ENCODE results near the gene NRF1. TPM values are rescaled to one million over a fixed set of nuclear protein-coding genes. Genes with fewer than 3 reads are reported as not detected.

The NRF1 gene
- total RNA-seq, 2 donors from 2014 or later, result 19.2 to 37.6 TPM

GRCh38 chr7:129767120-129768015 is 155.8 kb downstream of the NRF1 start:
- no peak for ATAC-seq (ENCODE audit: insufficient number of reproducible peaks, low FRiP score, low read depth)

GRCh38 chr7:129768614-129769399 is 157.3 kb downstream of the NRF1 start:
- no peak overlapping the region for H3K27ac ChIP-seq

More at GRCh38 chr7:129767120-129768015, 155.8 kb downstream of the NRF1 start:
- TF ChIP-seq CTCF (IDR thresholded peaks at IDR 0.05), result no peak
- Histone ChIP-seq H3K27ac (no peak overlapping the region), H3K36me3 (no peaks in the 10 kb centered on the region), H3K27me3 (replicated peaks; ENCODE audit: insufficient read depth) (no peaks in the 10 kb centered on the region), H3K4me3 (no peak overlapping the region), H3K9me3 (no peaks in the 10 kb centered on the region), H3K4me1 (ENCODE audit: control insufficient read depth in 1 of 2, low read depth in 2 of 2) (no peaks in the 10 kb centered on the region)
- DNase-seq (ENCODE audit: low spot score), result no peak

GRCh38 chr7:129769400-129769774 is 157.9 kb downstream of the NRF1 start:
- H3K9me3 ChIP-seq, result no peaks in the 10 kb centered on the region
- no peak overlapping the region for H3K4me3 ChIP-seq
- H3K36me3 ChIP-seq, result no peaks in the 10 kb centered on the region
- DNase-seq (ENCODE audit: low spot score) (no peak), ATAC-seq (ENCODE audit: insufficient number of reproducible peaks, low FRiP score, low read depth) (no peak)
- no peaks in the 10 kb centered on the region for H3K4me1 ChIP-seq (ENCODE audit: control insufficient read depth in 1 of 2, low read depth in 2 of 2)
- TF ChIP-seq CTCF (IDR thresholded peaks at IDR 0.05), result no peak
- no peaks in the 10 kb centered on the region for H3K27me3 ChIP-seq (replicated peaks; ENCODE audit: insufficient read depth)
- H3K27ac ChIP-seq, result no peak overlapping the region

More at GRCh38 chr7:129768614-129769399, 157.3 kb downstream of the NRF1 start:
- H3K4me3 ChIP-seq, result no peak overlapping the region
- TF ChIP-seq CTCF (IDR thresholded peaks at IDR 0.05), result no peak
- no peaks in the 10 kb centered on the region for H3K36me3 ChIP-seq
- ATAC-seq (ENCODE audit: insufficient number of reproducible peaks, low FRiP score, low read depth), result no peak
- no peaks in the 10 kb centered on the region for H3K27me3 ChIP-seq (replicated peaks; ENCODE audit: insufficient read depth)
- no peaks in the 10 kb centered on the region for H3K9me3 ChIP-seq
- DNase-seq (ENCODE audit: low spot score), result no peak
- no peaks in the 10 kb centered on the region for H3K4me1 ChIP-seq (ENCODE audit: control insufficient read depth in 1 of 2, low read depth in 2 of 2)

GRCh38 chr7:129769866-129770808 is 158.6 kb downstream of the NRF1 start:
- no peak for DNase-seq (ENCODE audit: low spot score)
- Histone ChIP-seq H3K27ac (no peak overlapping the region), H3K4me1 (ENCODE audit: control insufficient read depth in 1 of 2, low read depth in 2 of 2) (no peaks in the 10 kb centered on the region), H3K27me3 (replicated peaks; ENCODE audit: insufficient read depth) (no peaks in the 10 kb centered on the region), H3K36me3 (no peaks in the 10 kb centered on the region), H3K4me3 (no peak overlapping the region), H3K9me3 (no peaks in the 10 kb centered on the region)
- no peak for TF ChIP-seq CTCF (IDR thresholded peaks at IDR 0.05)
- no peak for ATAC-seq (ENCODE audit: insufficient number of reproducible peaks, low FRiP score, low read depth)

Data from thoracic aorta (tissue), 2 donors.